NB4 (cell line): ENCODE measurements around the gene NOTUM.

Experiments used
- DNase-seq: peaks from one replicate; pipeline ENCODE4 v3.0.0; 2010; ENCODE audit warnings: low read depth
- H3K4me3 ChIP-seq: one replicate; pipeline ENCODE4 v1.5.1; 2011; ENCODE audit warnings: mild to moderate bottlenecking, low read depth, low read length, moderate library complexity
- MYC ChIP-seq: IDR thresholded peaks from 2 replicates; pipeline ENCODE4 v1.6.1; 2011; ENCODE audit warnings: low read depth, low read length
- POLR2A ChIP-seq: IDR thresholded peaks from 2 replicates; pipeline ENCODE4 v1.6.1; 2011; ENCODE audit warnings: mild to moderate bottlenecking; ENCODE audit not compliant: insufficient read length; ENCODE audit errors: extremely low read depth
- TF ChIP-seq, protein P1 (sequence below): IDR thresholded peaks from 2 replicates; pipeline ENCODE4 v1.6.1; 2011; ENCODE audit warnings: low read depth, low read length
- TF ChIP-seq, protein P2 (sequence below): IDR thresholded peaks from one replicate; pipeline ENCODE4 v1.5.1; 2012; ENCODE audit warnings: low read depth, low read length

The NOTUM gene

DNA sequence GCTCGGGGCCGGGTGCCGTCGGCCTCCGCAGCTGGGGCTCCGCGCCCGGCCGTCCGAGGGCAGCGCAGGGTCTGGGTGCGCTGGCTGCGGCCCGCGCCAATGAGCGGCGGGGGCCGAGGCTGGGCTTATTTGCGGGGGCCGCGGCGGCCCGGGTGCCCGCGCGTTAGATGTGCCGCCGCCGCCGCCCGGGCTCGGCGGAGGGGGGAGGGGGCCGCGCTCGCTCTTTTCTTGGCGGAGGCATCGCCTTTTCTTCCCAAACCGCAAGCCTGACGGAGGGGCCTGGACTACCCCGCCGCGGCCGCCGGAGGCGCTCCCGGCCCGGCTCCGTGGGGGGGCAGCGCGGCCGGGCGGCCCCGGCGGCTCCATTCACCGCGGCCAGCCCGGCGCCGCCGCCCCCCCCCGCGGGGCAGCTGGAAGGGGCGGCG lies at the start of gene NOTUM:
Gene NOTUM (minus strand): TSS at position 101 of the 425 bp plus-strand sequence. CDS start 278 bp downstream, outside the sequence.
- no peak for TF ChIP-seq MYC
- TF ChIP-seq POLR2A: no peak
- TF ChIP-seq, protein P1, sequence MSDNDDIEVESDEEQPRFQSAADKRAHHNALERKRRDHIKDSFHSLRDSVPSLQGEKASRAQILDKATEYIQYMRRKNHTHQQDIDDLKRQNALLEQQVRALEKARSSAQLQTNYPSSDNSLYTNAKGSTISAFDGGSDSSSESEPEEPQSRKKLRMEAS: no peak
- TF ChIP-seq, protein P2, sequence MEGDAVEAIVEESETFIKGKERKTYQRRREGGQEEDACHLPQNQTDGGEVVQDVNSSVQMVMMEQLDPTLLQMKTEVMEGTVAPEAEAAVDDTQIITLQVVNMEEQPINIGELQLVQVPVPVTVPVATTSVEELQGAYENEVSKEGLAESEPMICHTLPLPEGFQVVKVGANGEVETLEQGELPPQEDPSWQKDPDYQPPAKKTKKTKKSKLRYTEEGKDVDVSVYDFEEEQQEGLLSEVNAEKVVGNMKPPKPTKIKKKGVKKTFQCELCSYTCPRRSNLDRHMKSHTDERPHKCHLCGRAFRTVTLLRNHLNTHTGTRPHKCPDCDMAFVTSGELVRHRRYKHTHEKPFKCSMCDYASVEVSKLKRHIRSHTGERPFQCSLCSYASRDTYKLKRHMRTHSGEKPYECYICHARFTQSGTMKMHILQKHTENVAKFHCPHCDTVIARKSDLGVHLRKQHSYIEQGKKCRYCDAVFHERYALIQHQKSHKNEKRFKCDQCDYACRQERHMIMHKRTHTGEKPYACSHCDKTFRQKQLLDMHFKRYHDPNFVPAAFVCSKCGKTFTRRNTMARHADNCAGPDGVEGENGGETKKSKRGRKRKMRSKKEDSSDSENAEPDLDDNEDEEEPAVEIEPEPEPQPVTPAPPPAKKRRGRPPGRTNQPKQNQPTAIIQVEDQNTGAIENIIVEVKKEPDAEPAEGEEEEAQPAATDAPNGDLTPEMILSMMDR: no peak
- peak; percentile 56 for DNase-seq
- H3K4me3 ChIP-seq: no peak within 1 kb of the TSS

DNA sequence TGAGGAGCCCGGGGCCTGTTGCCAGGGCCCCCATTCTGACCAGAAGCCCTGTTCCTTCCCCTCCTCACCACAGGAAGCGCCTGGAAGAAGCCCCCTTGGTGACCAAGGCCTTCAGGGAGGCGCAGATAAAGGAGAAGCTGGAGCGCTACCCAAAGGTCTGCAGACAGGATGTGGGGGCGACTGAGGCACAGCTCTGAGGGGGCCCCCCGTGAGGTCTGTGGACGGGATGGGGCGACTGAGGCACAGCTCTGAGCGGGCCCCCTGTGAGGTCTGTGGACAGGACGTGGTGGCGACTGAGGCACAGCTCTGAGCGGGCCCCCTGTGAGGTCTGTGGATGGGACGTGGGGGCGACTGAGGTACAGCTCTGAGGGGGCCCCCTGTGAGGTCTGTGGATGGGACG lies 48.4 kb upstream of the NOTUM start:
- DNase-seq: no peak
- TF ChIP-seq, protein P2: no peak
- TF ChIP-seq MYC (no peak), POLR2A (no peak)
- TF ChIP-seq, protein P1: no peak
- H3K4me3 ChIP-seq: no peak overlapping the region

DNA sequence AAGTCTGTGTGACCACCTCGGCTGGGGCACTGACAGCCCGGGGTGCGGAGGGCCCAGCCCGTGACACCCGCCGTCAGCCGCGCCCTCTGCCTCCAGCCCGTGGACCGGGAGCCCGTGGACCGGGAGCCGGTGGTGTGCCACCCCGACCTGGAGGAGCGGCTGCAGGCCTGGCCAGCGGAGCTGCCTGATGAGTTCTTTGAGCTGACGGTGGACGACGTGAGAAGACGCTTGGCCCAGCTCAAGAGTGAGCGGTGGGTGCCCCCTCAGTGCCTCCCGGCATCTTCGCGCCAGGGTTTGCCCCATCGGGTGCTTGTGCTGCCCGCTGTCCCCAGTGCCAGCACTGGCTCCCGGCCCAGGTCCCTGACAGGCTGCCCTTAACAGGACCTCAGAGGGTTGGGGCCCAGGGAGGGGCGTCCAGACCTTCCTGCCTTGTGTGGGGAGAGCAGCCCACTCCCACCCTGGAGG lies 48.0 kb upstream of the NOTUM start:
- no peak overlapping the region for H3K4me3 ChIP-seq
- no peak for DNase-seq
- TF ChIP-seq MYC (no peak), POLR2A (no peak)
- TF ChIP-seq, protein P2: no peak

DNA sequence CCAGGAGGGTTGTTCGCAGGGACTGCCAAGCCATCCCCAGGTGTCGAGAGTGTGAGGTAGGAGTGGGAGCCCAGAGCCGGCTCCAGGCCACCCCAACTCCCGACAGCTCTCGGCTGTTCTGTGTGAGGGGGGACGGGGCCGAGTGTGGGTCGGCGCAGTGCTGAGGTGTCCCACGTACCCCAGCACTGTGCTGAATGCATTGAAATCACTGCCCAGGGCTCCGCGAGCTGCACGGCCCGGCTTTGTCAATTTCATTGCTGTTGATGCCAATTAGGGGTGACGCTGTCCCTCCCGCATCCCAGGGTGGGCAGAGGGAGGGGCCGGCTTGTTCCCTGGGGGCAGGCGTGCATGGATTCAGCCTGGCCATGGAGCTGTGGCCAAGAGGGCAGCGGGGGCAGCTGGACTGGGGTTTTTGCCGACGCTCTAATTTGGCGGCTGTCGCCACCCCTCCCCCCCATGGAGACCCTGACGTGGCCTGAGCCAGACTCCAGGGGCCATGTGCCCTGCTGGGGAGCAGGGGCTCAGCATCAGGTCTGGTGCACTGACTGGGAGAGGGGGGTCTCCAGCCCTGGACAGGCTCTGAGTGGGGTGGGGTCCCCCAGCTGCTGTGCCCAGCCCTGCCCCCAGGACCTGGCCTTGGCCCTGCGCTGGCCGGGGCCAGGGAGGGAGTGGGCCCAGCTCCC lies 47.4 kb upstream of the NOTUM start:
- no peak for DNase-seq
- TF ChIP-seq POLR2A (no peak), MYC (no peak)
- TF ChIP-seq, protein P1: no peak
- TF ChIP-seq, protein P2: no peak
- no peak overlapping the region for H3K4me3 ChIP-seq

DNA sequence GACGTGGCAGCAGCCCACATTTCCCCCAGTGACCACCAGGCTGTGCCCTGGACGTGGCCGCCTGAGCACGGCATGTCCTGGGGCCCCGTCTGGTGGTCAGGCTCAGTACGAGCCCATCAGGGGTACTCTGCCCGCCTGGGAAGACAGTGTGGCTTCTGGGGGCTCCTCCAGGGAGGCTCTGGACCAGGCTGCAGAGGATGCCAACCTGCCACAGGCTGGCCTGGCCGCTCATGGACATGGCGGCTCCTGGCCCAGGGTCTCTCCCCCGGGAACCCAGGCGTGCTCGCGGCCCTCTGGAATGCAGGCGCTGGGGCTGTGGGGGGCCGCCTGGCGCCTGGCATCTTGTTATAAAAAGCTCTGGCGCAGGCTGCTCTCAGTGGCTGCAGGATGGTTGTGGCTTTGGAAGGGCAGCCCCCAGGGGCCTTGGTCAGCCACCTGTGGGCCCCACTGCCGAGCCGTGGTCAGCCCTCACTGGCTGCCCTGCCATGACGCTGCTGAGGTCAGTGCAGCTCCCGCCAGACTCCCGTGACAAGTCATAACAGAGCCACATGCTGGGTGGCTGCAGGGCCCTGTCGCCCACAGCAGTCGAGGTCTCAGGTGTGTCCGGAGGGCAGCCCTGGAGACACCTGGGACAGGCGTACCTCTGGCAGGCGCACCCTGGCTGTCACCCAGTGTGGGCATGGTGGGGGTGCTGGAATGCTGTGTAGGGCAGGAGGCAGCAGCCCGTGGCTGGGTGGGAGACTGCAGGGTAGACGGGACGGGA lies 46.7 kb upstream of the NOTUM start:
- TF ChIP-seq POLR2A (no peak), MYC (no peak)
- TF ChIP-seq, protein P1: no peak
- TF ChIP-seq, protein P2: no peak
- H3K4me3 ChIP-seq: no peak overlapping the region
- DNase-seq: no peak

DNA sequence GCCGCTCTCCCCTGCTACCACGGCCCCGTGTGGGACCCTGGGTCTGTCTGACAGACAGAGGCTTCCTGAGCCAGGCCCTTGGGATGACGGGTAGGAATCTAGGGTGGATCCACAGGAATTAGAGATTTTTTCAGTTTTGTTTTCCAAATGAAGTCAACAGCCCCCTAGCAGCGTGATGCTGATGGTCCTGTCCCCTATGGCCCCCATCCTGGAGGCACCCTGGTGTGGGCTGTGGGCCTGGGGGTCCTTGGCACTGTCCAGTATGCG lies 46.2 kb upstream of the NOTUM start:
- no peak for DNase-seq
- no peak overlapping the region for H3K4me3 ChIP-seq
- no peak for TF ChIP-seq POLR2A
- TF ChIP-seq, protein P2: no peak
